HL-60 (cell line): ENCODE data around the gene PDE3A.

Experiments used
- CTCF ChIP-seq: IDR thresholded peaks from one replicate; pipeline ENCODE4 v1.5.1; 2011; ENCODE audit warnings: low read length, control low read depth, inconsistent platforms; ENCODE audit not compliant: insufficient read depth
- POLR2AphosphoS5 ChIP-seq: IDR thresholded peaks from 2 replicates; pipeline ENCODE4 v1.6.1; 2012; ENCODE audit warnings: low read depth

GRCh38 chr12:20426957-20427356 is 58.6 kb downstream of the PDE3A start:
- TF ChIP-seq CTCF (no peak), POLR2AphosphoS5 (no peak)
